Measurements from ENCODE around the gene VMP1. TPM values are rescaled to one million over a fixed set of nuclear protein-coding genes. Genes with fewer than 3 reads are reported as not detected.
A peak's percentile ranks its signal among the peaks of the same experiment; 100 is the strongest.
"Not testable (repeated sequence)": the region's sequence is repeated elsewhere in the genome, so short reads cannot be mapped to it uniquely, and the experiment has no call there.

VMP1 gene
- polyA plus RNA-seq, 4 donors = 62.1 to 178 (median 97.2) TPM

DNA sequence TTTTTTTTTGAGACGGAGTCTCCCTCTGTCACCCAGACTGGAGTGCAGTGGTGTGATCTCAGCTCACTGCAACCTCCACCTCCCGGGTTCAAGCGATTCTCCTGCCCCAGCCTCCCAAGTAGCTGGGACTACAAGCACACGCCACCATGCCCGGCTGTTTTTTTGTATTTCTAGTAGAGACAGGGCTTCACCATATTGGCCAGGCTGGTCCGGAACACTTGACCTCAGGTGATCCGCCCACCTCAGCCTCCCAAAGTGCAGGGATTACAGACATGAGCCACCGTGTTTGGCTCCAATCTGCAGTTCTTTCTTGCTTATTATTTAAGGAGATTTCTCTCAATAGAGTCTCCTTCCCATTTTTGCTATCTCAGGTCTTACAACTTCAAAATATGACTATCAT is 82.4 kb downstream of the VMP1 start:
- Histone ChIP-seq H3K27ac (ENCODE audit: low read depth in 1 of 3, low read length in 2 of 3) (peak overlapping the region in 1 of 3 donors; percentile 44), H3K4me1 (ENCODE audit: control insufficient read depth in 3 of 3, insufficient read depth in 2 of 3, low read depth in 1 of 3, low read length in 2 of 3) (peaks cover 2 to 26% (median 6%) of the 10 kb centered on the region in 3 donors), H3K36me3 (ENCODE audit: control insufficient read depth in 3 of 3, insufficient read depth in 2 of 3, low read depth in 1 of 3, low read length in 3 of 3) (peaks cover 0 to 19% (median 2%) of the 10 kb centered on the region in 3 donors)
- H3K9me3 ChIP-seq (ENCODE audit: control insufficient read depth in 2 of 2, insufficient read depth in 1 of 2, low read depth in 1 of 2, low read length in 1 of 2); H3K4me3 ChIP-seq (ENCODE audit: low read depth in 1 of 3, low read length in 3 of 3); DNase-seq; FAIRE-seq; H3K27me3 ChIP-seq (ENCODE audit: control insufficient read depth in 3 of 3, insufficient read depth in 3 of 3, low read length in 3 of 3): not testable (repeated sequence)
- WGBS, 3 donors = 90 to 93% (median 92%) methylated on average over 7 of the region's 8 CpGs

DNA sequence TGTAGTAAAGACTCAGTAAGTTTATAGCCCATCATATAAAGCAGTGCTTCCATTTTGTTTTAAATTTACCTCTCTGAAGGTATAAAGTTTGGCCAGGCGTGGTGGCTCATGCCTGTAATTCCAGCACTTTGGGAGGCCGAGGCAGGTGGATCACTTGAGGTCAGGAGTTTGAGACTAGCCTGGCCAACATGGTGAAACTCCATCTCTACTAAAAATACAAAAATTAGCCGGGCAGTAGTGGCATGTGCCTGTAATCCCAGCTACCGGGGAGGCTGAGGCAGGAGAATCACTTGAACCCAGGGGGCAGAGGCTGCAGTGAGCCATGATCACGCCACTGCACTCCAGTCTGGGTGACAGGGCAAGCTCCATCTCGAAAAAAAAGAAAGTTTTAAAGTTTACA is 83.0 kb downstream of the VMP1 start:
- H3K27ac ChIP-seq (ENCODE audit: low read depth in 1 of 3, low read length in 2 of 3) = peak overlapping the region in 1 of 3 donors; percentile 49
- FAIRE-seq; DNase-seq; H3K4me3 ChIP-seq (ENCODE audit: low read depth in 1 of 3, low read length in 3 of 3); H3K27me3 ChIP-seq (ENCODE audit: control insufficient read depth in 3 of 3, insufficient read depth in 3 of 3, low read length in 3 of 3); H3K9me3 ChIP-seq (ENCODE audit: control insufficient read depth in 2 of 2, insufficient read depth in 1 of 2, low read depth in 1 of 2, low read length in 1 of 2): not testable (repeated sequence)
- H3K36me3 ChIP-seq (ENCODE audit: control insufficient read depth in 3 of 3, insufficient read depth in 2 of 3, low read depth in 1 of 3, low read length in 3 of 3) = peaks cover 0 to 25% (median 2%) of the 10 kb centered on the region in 3 donors
- H3K4me1 ChIP-seq (ENCODE audit: control insufficient read depth in 3 of 3, insufficient read depth in 2 of 3, low read depth in 1 of 3, low read length in 2 of 3) = peaks cover 2 to 21% (median 6%) of the 10 kb centered on the region in 3 donors
- WGBS, 3 donors = 92 to 97% (median 94%) methylated on average over 6 of the region's 6 CpGs

DNA sequence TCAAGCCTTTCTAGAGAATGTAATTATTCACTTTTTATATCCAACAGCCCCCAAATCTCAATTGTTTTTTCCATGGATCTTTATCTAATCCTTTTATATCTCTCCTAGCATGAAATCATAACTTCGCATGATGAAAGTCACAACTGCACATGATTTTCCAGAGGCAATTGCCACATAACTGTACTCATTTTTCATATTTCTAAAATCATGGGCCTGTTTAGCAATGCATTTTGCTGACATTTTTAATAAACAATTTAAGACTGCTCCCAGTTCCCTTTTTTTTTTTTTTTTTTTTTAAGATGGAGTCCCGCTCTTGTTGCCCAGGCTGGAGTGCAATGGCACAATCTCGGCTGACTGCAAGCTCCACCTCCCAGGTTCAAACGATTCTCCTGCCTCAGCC is 83.5 kb downstream of the VMP1 start:
- Histone ChIP-seq H3K4me3 (ENCODE audit: low read depth in 1 of 3, low read length in 3 of 3) (no peak overlapping the region), H3K4me1 (ENCODE audit: control insufficient read depth in 3 of 3, insufficient read depth in 2 of 3, low read depth in 1 of 3, low read length in 2 of 3) (peaks cover 2 to 18% (median 6%) of the 10 kb centered on the region in 3 donors), H3K9me3 (ENCODE audit: control insufficient read depth in 2 of 2, insufficient read depth in 1 of 2, low read depth in 1 of 2, low read length in 1 of 2) (no peaks in the 10 kb centered on the region), H3K36me3 (ENCODE audit: control insufficient read depth in 3 of 3, insufficient read depth in 2 of 3, low read depth in 1 of 3, low read length in 3 of 3) (peaks cover 0 to 25% (median 2%) of the 10 kb centered on the region in 3 donors), H3K27me3 (ENCODE audit: control insufficient read depth in 3 of 3, insufficient read depth in 3 of 3, low read length in 3 of 3) (no peaks in the 10 kb centered on the region), H3K27ac (ENCODE audit: low read depth in 1 of 3, low read length in 2 of 3) (peak overlapping the region in 1 of 3 donors; percentile 24)
- 79 to 93% (median 86%) methylated on average over 4 of the region's 4 CpGs for WGBS, 3 donors
- no peak for DNase-seq
- no peak for FAIRE-seq

DNA sequence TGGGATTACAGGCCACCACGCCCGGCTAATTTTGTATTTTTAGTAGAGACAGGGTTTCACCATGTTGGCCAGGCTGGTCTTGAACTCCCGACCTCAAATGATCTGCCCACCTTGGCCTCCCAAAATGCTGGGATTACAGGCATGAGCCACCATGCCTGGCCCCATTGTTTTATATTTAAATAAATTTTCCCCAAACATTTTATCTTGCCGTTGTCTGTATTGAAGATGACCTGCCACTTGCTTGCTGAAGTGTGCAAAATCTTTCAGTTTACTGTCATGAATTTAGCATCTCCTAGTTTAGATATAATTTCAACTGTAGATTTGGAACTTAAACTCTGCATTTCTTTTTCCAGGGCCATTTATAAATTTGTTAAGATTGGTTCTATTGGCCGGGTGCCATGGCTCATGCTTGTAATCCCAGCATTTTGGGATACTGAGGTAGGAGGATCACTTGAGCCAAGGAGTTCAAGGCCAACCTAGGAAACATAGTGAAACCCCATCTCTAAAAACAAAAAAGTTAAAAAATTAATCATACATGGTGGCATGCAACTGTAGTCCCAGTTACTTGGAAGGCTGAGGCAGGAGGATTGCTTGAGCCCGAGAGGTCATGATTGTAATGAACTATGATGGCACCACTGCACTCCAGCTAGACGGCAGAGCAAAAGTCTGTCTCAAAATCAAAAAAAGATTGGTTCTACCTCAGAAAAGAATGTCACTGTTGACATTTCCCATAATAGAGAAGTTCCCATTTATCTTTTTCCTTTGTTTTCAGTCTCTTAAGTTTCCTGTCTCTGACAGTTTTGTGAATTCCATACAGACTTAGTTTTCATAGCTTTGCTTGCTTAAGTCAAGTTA is 84.4 kb downstream of the VMP1 start:
- Histone ChIP-seq H3K36me3 (ENCODE audit: control insufficient read depth in 3 of 3, insufficient read depth in 2 of 3, low read depth in 1 of 3, low read length in 3 of 3) (peaks cover 0 to 25% (median 2%) of the 10 kb centered on the region in 3 donors), H3K27me3 (ENCODE audit: control insufficient read depth in 3 of 3, insufficient read depth in 3 of 3, low read length in 3 of 3) (no peaks in the 10 kb centered on the region), H3K4me1 (ENCODE audit: control insufficient read depth in 3 of 3, insufficient read depth in 2 of 3, low read depth in 1 of 3, low read length in 2 of 3) (peaks cover 0 to 12% (median 6%) of the 10 kb centered on the region in 3 donors), H3K4me3 (ENCODE audit: low read depth in 1 of 3, low read length in 3 of 3) (no peak overlapping the region), H3K9me3 (ENCODE audit: control insufficient read depth in 2 of 2, insufficient read depth in 1 of 2, low read depth in 1 of 2, low read length in 1 of 2) (no peaks in the 10 kb centered on the region), H3K27ac (ENCODE audit: low read depth in 1 of 3, low read length in 2 of 3) (no peak overlapping the region)
- FAIRE-seq = no peak
- WGBS, 3 donors = 94 to 97% (median 96%) methylated on average over 7 of the region's 7 CpGs
- no peak for DNase-seq

DNA sequence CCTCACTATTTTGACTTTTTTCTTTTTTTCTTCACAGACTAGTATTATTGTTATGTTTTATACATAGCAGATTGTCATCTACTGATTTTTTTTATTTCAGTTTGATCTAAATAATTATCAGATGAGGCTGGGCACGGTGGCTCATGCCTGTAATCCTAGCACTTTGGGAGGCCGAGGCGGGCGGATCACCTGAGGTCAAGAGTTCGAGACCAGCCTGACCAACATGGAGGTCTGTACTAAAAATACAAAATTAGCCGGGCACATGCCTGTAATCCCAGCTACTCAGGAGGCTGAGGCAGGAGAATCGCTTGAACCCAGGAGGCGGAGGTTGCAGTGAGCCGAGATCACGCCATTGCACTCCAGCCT is 85.0 kb downstream of the VMP1 start:
- FAIRE-seq = not testable (repeated sequence)

DNA sequence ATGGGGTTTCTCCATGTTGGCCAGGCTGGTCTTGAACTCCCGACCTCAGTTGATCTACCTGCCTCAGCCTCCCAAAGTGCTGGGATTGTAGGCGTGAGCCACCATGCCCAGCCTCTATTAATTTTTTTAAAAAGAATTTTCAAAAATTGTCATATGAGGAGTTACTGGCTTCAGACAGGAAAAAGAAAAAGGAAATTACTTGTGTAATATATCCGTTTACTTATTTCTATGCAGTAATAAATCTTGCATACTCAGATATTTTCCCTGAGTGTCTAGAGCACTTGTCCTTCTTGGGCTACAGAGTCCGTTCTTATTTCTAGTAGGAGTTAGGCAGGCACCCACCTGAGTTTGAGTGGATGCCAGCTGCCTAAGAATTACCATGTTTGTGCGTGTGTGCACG is 85.8 kb downstream of the VMP1 start:
- no peaks in the 10 kb centered on the region for H3K27me3 ChIP-seq (ENCODE audit: control insufficient read depth in 3 of 3, insufficient read depth in 3 of 3, low read length in 3 of 3)
- H3K27ac ChIP-seq (ENCODE audit: low read depth in 1 of 3, low read length in 2 of 3) = no peak overlapping the region
- peaks cover 0 to 3% (median 2%) of the 10 kb centered on the region in 3 donors for H3K4me1 ChIP-seq (ENCODE audit: control insufficient read depth in 3 of 3, insufficient read depth in 2 of 3, low read depth in 1 of 3, low read length in 2 of 3)
- no peak overlapping the region for H3K4me3 ChIP-seq (ENCODE audit: low read depth in 1 of 3, low read length in 3 of 3)
- peaks cover 0 to 29% (median 2%) of the 10 kb centered on the region in 3 donors for H3K36me3 ChIP-seq (ENCODE audit: control insufficient read depth in 3 of 3, insufficient read depth in 2 of 3, low read depth in 1 of 3, low read length in 3 of 3)
- 75 to 78% methylated on average over 5 to 6 of the region's 6 CpGs; no CpG with 5 or more reads in 1 of the 3 donors for WGBS, 3 donors
- H3K9me3 ChIP-seq (ENCODE audit: control insufficient read depth in 2 of 2, insufficient read depth in 1 of 2, low read depth in 1 of 2, low read length in 1 of 2) = no peaks in the 10 kb centered on the region
- no peak for DNase-seq
- FAIRE-seq = no peak

More for the DNA sequence above, 85.0 kb downstream of the VMP1 start:
- DNase-seq; H3K27ac ChIP-seq (ENCODE audit: low read depth in 1 of 3, low read length in 2 of 3); H3K27me3 ChIP-seq (ENCODE audit: control insufficient read depth in 3 of 3, insufficient read depth in 3 of 3, low read length in 3 of 3); H3K4me1 ChIP-seq (ENCODE audit: control insufficient read depth in 3 of 3, insufficient read depth in 2 of 3, low read depth in 1 of 3, low read length in 2 of 3); H3K9me3 ChIP-seq (ENCODE audit: control insufficient read depth in 2 of 2, insufficient read depth in 1 of 2, low read depth in 1 of 2, low read length in 1 of 2); H3K4me3 ChIP-seq (ENCODE audit: low read depth in 1 of 3, low read length in 3 of 3): not testable (repeated sequence)
- peaks cover 0 to 26% (median 2%) of the 10 kb centered on the region in 3 donors for H3K36me3 ChIP-seq (ENCODE audit: control insufficient read depth in 3 of 3, insufficient read depth in 2 of 3, low read depth in 1 of 3, low read length in 3 of 3)
- WGBS, 3 donors = 96 to 99% (median 98%) methylated on average over 8 to 10 of the region's 10 CpGs

DNA sequence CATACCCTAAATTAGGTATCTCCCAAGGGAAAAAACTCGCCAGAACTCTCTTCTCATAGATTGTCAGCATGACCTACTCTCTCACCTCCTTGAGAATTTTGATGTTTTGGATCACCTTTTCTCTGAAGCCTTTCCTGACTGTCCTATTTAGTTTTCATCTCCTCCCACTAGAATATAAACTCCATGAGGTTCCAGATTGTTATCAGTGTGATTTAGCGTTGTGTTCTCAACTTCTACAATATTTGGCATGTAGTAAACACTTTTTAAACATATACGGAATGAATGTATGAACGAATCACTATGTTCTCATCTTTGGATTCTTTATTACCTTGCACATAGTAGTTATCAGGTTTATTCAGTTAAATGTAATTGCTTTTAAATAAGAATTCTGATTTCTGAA is 88.7 kb downstream of the VMP1 start:
- 92 to 95% (median 94%) methylated on average over 4 of the region's 4 CpGs for WGBS, 3 donors
- FAIRE-seq = no peak
- no peaks in the 10 kb centered on the region for H3K9me3 ChIP-seq (ENCODE audit: control insufficient read depth in 2 of 2, insufficient read depth in 1 of 2, low read depth in 1 of 2, low read length in 1 of 2)
- H3K4me1 ChIP-seq (ENCODE audit: control insufficient read depth in 3 of 3, insufficient read depth in 2 of 3, low read depth in 1 of 3, low read length in 2 of 3) = no peaks in the 10 kb centered on the region
- H3K27ac ChIP-seq (ENCODE audit: low read depth in 1 of 3, low read length in 2 of 3) = no peak overlapping the region
- peaks cover 0 to 20% (median 0%) of the 10 kb centered on the region in 3 donors for H3K36me3 ChIP-seq (ENCODE audit: control insufficient read depth in 3 of 3, insufficient read depth in 2 of 3, low read depth in 1 of 3, low read length in 3 of 3)
- DNase-seq = no peak
- no peak overlapping the region for H3K4me3 ChIP-seq (ENCODE audit: low read depth in 1 of 3, low read length in 3 of 3)
- H3K27me3 ChIP-seq (ENCODE audit: control insufficient read depth in 3 of 3, insufficient read depth in 3 of 3, low read length in 3 of 3) = no peaks in the 10 kb centered on the region

DNA sequence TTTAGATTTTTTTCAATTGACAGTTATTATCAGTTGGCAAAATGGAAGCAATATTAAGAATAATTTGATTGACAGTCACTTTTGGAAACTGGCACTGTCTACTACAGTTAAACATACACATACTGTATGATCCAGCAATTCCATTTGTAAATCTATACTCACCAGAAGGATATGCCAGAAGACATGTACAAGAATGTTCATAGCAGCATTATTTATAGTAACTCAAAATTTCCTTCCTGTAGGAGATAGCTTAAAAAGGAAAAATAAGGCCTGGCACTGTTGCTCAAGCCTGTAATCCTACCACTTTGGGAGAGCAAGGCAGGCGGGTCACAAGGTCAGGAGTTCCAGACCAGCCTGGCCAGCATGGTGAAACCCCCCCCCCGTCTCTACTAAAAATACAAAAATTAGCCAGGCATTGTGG is 89.3 kb downstream of the VMP1 start:
- H3K4me1 ChIP-seq (ENCODE audit: control insufficient read depth in 3 of 3, insufficient read depth in 2 of 3, low read depth in 1 of 3, low read length in 2 of 3) = no peaks in the 10 kb centered on the region
- H3K27ac ChIP-seq (ENCODE audit: low read depth in 1 of 3, low read length in 2 of 3) = no peak overlapping the region
- DNase-seq (no peak), FAIRE-seq (no peak)
- peaks cover 0 to 19% (median 0%) of the 10 kb centered on the region in 3 donors for H3K36me3 ChIP-seq (ENCODE audit: control insufficient read depth in 3 of 3, insufficient read depth in 2 of 3, low read depth in 1 of 3, low read length in 3 of 3)
- 75 to 97% (median 92%) methylated on average over 2 of the region's 2 CpGs for WGBS, 3 donors
- no peaks in the 10 kb centered on the region for H3K9me3 ChIP-seq (ENCODE audit: control insufficient read depth in 2 of 2, insufficient read depth in 1 of 2, low read depth in 1 of 2, low read length in 1 of 2)
- no peaks in the 10 kb centered on the region for H3K27me3 ChIP-seq (ENCODE audit: control insufficient read depth in 3 of 3, insufficient read depth in 3 of 3, low read length in 3 of 3)
- H3K4me3 ChIP-seq (ENCODE audit: low read depth in 1 of 3, low read length in 3 of 3) = no peak overlapping the region
